Breast epithelium (tissue), 4 donors: ENCODE results near the gene SPOUT1. TPM values are rescaled to one million over a fixed set of nuclear protein-coding genes. Genes with fewer than 3 reads are reported as not detected.
"Not testable (repeated sequence)": the region's sequence is repeated elsewhere in the genome, so short reads cannot be mapped to it uniquely, and the experiment has no call there.

Experiments used
- DNase-seq, 2 donors: peaks; one replicate each; pipeline ENCODE4 v3.0.0-alpha.2; 2019; ENCODE audit warnings: low spot score in 2 of 2
- H3K27ac ChIP-seq, 2 donors: fragments of 200-600 bp; sonication (generic) in 1 of 2; one replicate each; pipeline ENCODE4 v1.5.1; 2016 to 2019; ENCODE audit warnings: mild to moderate bottlenecking in 1 of 2
- H3K27me3 ChIP-seq, 2 donors: fragments of 200-600 bp; sonication (generic) in 1 of 2; one replicate each; pipeline versions ENCODE4 v1.5.1 to v1.6.0; 2017 to 2019; ENCODE audit warnings: control low read depth in 1 of 2, mild to moderate bottlenecking in 1 of 2
- H3K36me3 ChIP-seq: fragments of 200-600 bp; one replicate; pipeline ENCODE4 v1.5.1; 2019
- H3K4me1 ChIP-seq, 2 donors: fragments of 200-600 bp; sonication (generic); one replicate each; pipeline ENCODE4 v1.5.1; 2016 to 2019; ENCODE audit warnings: control low read depth in 1 of 2
- H3K4me3 ChIP-seq, 3 donors: fragments of 200-600 bp; sonication (generic); 1 replicate in 2 of 3; 2 replicates in 1 of 3; pipeline ENCODE4 v1.5.1; 2016 to 2019; ENCODE audit warnings: mild to moderate bottlenecking in 3 of 3, moderate library complexity in 2 of 3
- H3K9me3 ChIP-seq, 2 donors: fragments of 200-600 bp; sonication (generic) in 1 of 2; one replicate each; pipeline ENCODE4 v1.5.1; 2016 to 2019; ENCODE audit warnings: control low read depth in 1 of 2
- CTCF ChIP-seq, 3 donors: fragments of 450-650 bp; IDR thresholded peaks; one replicate each; pipeline ENCODE4 v1.5.1; 2016 to 2017; ENCODE audit warnings: antibody characterized with exemption in 3 of 3, mild to moderate bottlenecking in 3 of 3, moderate library complexity in 3 of 3
- POLR2A ChIP-seq: fragments of 450-650 bp; IDR thresholded peaks from one replicate; pipeline ENCODE4 v1.6.1; 2016; ENCODE audit warnings: antibody characterized with exemption, mild to moderate bottlenecking, moderate library complexity
- POLR2AphosphoS5 ChIP-seq, 3 donors: sonication (generic); formaldehyde crosslinking; IDR thresholded peaks; one replicate each; pipeline ENCODE4 v1.6.1; 2017; ENCODE audit warnings: antibody characterized with exemption in 3 of 3
- intact Hi-C: fragments of 100-400 bp; cut with DNase I; formaldehyde crosslinking; loops from one replicate; pipeline ENCODE4 v1.15.1; 2023; ENCODE audit warnings: low total_unique reads
- total RNA-seq, 3 donors: library from RNA; depleted of rRNA; stranded (reverse); fragments of >200 nt; gene quantifications; one replicate each; pipeline ENCODE4 v1.1.0, GENCODE V29; 2016

Gene SPOUT1
- total RNA-seq, 3 donors from 2014 or later = 23.0 to 40.0 (median 31.5) TPM

GRCh38 chr9:128862401-128862851 is 32.8 kb upstream of the SPOUT1 start:
- Histone ChIP-seq H3K27me3 (no peaks in the 10 kb centered on the region), H3K9me3 (no peaks in the 10 kb centered on the region), H3K36me3 (no peaks in the 10 kb centered on the region), H3K4me1 (no peaks in the 10 kb centered on the region), H3K27ac (peak overlapping the region; percentile 64 to 81), H3K4me3 (no peak overlapping the region)
- DNase-seq = peak in 1 of 2 donors; percentile 56
- intact Hi-C loops = no loop called here
- TF ChIP-seq CTCF (IDR thresholded peaks at IDR 0.05) (no peak), POLR2A (no peak), POLR2AphosphoS5 (IDR thresholded peaks at IDR 0.05) (no peak)

- peak overlapping the region; percentile 69 to 81 for H3K27ac ChIP-seq
- TF ChIP-seq CTCF (IDR thresholded peaks at IDR 0.05) (no peak), POLR2A (no peak), POLR2AphosphoS5 (IDR thresholded peaks at IDR 0.05) (no peak)
- DNase-seq = no peak
- no peaks in the 10 kb centered on the region for H3K27me3 ChIP-seq
- no peaks in the 10 kb centered on the region for H3K36me3 ChIP-seq
- no peaks in the 10 kb centered on the region for H3K9me3 ChIP-seq
- no peak overlapping the region for H3K4me3 ChIP-seq
- H3K4me1 ChIP-seq = no peaks in the 10 kb centered on the region
- intact Hi-C loops = no loop called here
Measured at GRCh38 chr9:128861501-128861900, 31.9 kb upstream of the SPOUT1 start.

GRCh38 chr9:128860937-128861336 is 31.3 kb upstream of the SPOUT1 start:
- no peak for DNase-seq
- Histone ChIP-seq H3K27me3 (no peaks in the 10 kb centered on the region), H3K4me3 (no peak overlapping the region), H3K9me3 (no peaks in the 10 kb centered on the region), H3K4me1 (no peaks in the 10 kb centered on the region), H3K36me3 (no peaks in the 10 kb centered on the region), H3K27ac (peak overlapping the region; percentile 69 to 81)
- no peak for TF ChIP-seq POLR2A
- no peak for TF ChIP-seq POLR2AphosphoS5 (IDR thresholded peaks at IDR 0.05)
- TF ChIP-seq CTCF (IDR thresholded peaks at IDR 0.05) = no peak
- intact Hi-C loops = no loop called here

GRCh38 chr9:128858476-128858875 is 28.9 kb upstream of the SPOUT1 start:
- H3K4me3 ChIP-seq, H3K27ac ChIP-seq, DNase-seq, H3K9me3 ChIP-seq, H3K27me3 ChIP-seq, H3K4me1 ChIP-seq, intact Hi-C loops, H3K36me3 ChIP-seq: not testable (repeated sequence)

GRCh38 chr9:128854454-128854853 is 24.9 kb upstream of the SPOUT1 start:
- DNase-seq, intact Hi-C loops, H3K9me3 ChIP-seq, H3K4me3 ChIP-seq, H3K27me3 ChIP-seq, H3K4me1 ChIP-seq, H3K27ac ChIP-seq, H3K36me3 ChIP-seq: not testable (repeated sequence)

GRCh38 chr9:128852646-128853045 is 23.1 kb upstream of the SPOUT1 start:
- H3K4me1 ChIP-seq, H3K9me3 ChIP-seq, H3K27me3 ChIP-seq, DNase-seq, H3K27ac ChIP-seq, intact Hi-C loops, H3K4me3 ChIP-seq, H3K36me3 ChIP-seq: not testable (repeated sequence)
